PC-3 (cell line): ENCODE data around the gene SSC5D. TPM values are rescaled to one million over a fixed set of nuclear protein-coding genes. Genes with fewer than 3 reads are reported as not detected.

ENCODE experiments used
- ATAC-seq: fragments of 200-7000 bp; cut with Tn5 transposase; 2 replicates; pipeline ENCODE4 v1.9.1; 2020; ENCODE audit warnings: mild to moderate bottlenecking, moderate library complexity
- BruUV-seq: library from RNA; stranded (reverse); fragments of 400-500 nt; replicated peaks from 2 replicates; lab custom pipeline; 2021; lab: Mats Ljungman, UMichigan
- CTCF ChIA-PET: fragments of 300-600 bp; sonication (Branson Sonifier 250); formaldehyde crosslinking; loops from one replicate; lab custom pipeline; 2022; ENCODE audit warnings: antibody characterized with exemption; lab: Charles Lee
- POLR2A ChIA-PET: fragments of 300-600 bp; sonication (Branson Sonifier 250); formaldehyde crosslinking; loops from one replicate; lab custom pipeline; 2022; ENCODE audit warnings: antibody characterized with exemption; ENCODE audit not compliant: unreplicated experiment; lab: Charles Lee
- DNase-seq: peaks from one replicate; pipeline ENCODE4 v3.0.0-alpha.2; 2015
- H2AFZ ChIP-seq: fragments of 300-600 bp; sonication (generic); 2 replicates; pipeline ENCODE4 v1.6.0; 2016; ENCODE audit warnings: antibody characterized with exemption, low read length
- H3F3A ChIP-seq: fragments of 300-600 bp; sonication (generic); one replicate; pipeline ENCODE4 v1.6.0; 2017; ENCODE audit warnings: antibody characterized with exemption, low read length, control low read depth, mild to moderate bottlenecking; ENCODE audit not compliant: unreplicated experiment
- H3K27ac ChIP-seq: fragments of 300-600 bp; sonication (generic); 2 replicates; pipeline ENCODE4 v1.5.1; 2016; ENCODE audit warnings: mild to moderate bottlenecking, low read length
- H3K27me3 ChIP-seq: fragments of 300-600 bp; sonication (generic); 2 replicates; pipeline ENCODE4 v1.6.1; 2016; ENCODE audit warnings: low read length, mixed read lengths
- H3K36me3 ChIP-seq: fragments of 300-600 bp; sonication (generic); 2 replicates; pipeline ENCODE4 v1.6.1; 2016; ENCODE audit warnings: low read depth, mixed run types, low read length, mixed read lengths
- H3K4me1 ChIP-seq: fragments of 300-600 bp; sonication (generic); 2 replicates; pipeline ENCODE4 v1.5.1; 2016; ENCODE audit warnings: low read length; ENCODE audit not compliant: insufficient read depth
- H3K4me2 ChIP-seq: fragments of 300-600 bp; sonication (generic); 2 replicates; pipeline ENCODE4 v1.6.0; 2016; ENCODE audit warnings: low read length
- H3K4me3 ChIP-seq: fragments of 300-600 bp; sonication (generic); 2 replicates; pipeline ENCODE4 v1.5.1; 2016; ENCODE audit warnings: mild to moderate bottlenecking, low read length, mixed read lengths
- H3K79me2 ChIP-seq: fragments of 300-600 bp; sonication (generic); 2 replicates; pipeline ENCODE4 v1.6.1; 2017; ENCODE audit warnings: low read length, mixed read lengths
- H3K9ac ChIP-seq: fragments of 300-600 bp; sonication (generic); 2 replicates; pipeline ENCODE4 v1.6.0; 2016; ENCODE audit warnings: mild to moderate bottlenecking, low read length
- H3K9me2 ChIP-seq: fragments of 300-600 bp; sonication (generic); replicated peaks from 2 replicates; pipeline ENCODE4 v1.6.1; 2016; ENCODE audit warnings: mixed run types, low read length, mixed read lengths
- H3K9me3 ChIP-seq: fragments of 300-600 bp; sonication (generic); 2 replicates; pipeline ENCODE4 v1.6.1; 2016; ENCODE audit warnings: low read length, mixed read lengths
- H4K20me1 ChIP-seq: fragments of 300-600 bp; sonication (generic); 2 replicates; pipeline ENCODE4 v1.6.1; 2016; ENCODE audit warnings: low read length, mixed read lengths
- CTCF ChIP-seq: fragments of 300-600 bp; sonication (generic); conservative IDR thresholded peaks from 2 replicates; pipeline ENCODE4 v1.5.1; 2017; ENCODE audit warnings: antibody characterized with exemption, low read depth, mild to moderate bottlenecking, low read length
- EZH2 ChIP-seq: fragments of 300-600 bp; sonication (generic); IDR thresholded peaks from one replicate; pipeline ENCODE4 v1.6.1; 2017; ENCODE audit warnings: antibody characterized with exemption, mild to moderate bottlenecking, low read length; ENCODE audit not compliant: unreplicated experiment
- EZH2phosphoT487 ChIP-seq: fragments of 300-600 bp; sonication (generic); IDR thresholded peaks from 2 replicates; pipeline ENCODE4 v1.6.1; 2018; ENCODE audit warnings: mild to moderate bottlenecking, antibody characterized with exemption, low read length, borderline replicate concordance
- intact Hi-C: fragments of 100-400 bp; cut with micrococcal nuclease; formaldehyde crosslinking; loops from 2 replicates; pipeline ENCODE4 v1.9.0; 2023
- total RNA-seq: library from RNA; depleted of rRNA; stranded (reverse); fragments of >200 nt; gene quantifications from 2 replicates; pipeline ENCODE4 v1.2.3, GENCODE V29; 2014

The SSC5D gene
- total RNA-seq, 1 experiment from 2014 or later, result not detected

- no peak overlapping the region for H3K9ac ChIP-seq
- peaks cover 55% of the 10 kb centered on the region for H3K27me3 ChIP-seq
- no peak overlapping the region for H2AFZ ChIP-seq
- POLR2A ChIA-PET, result no interaction called here
- no peaks in the 10 kb centered on the region for H3K9me3 ChIP-seq
- BruUV-seq, result no TSS peak
- no peaks in the 10 kb centered on the region for H3F3A ChIP-seq
- no peak for ATAC-seq
- H3K4me2 ChIP-seq, result no peak overlapping the region
- CTCF ChIA-PET, result no interaction called here
- TF ChIP-seq CTCF, result no peak
- no peak for TF ChIP-seq EZH2
- TF ChIP-seq EZH2phosphoT487, result no peak; the same call in 1 of the 2 replicates
- no peaks in the 10 kb centered on the region for H3K9me2 ChIP-seq
- H3K4me1 ChIP-seq, result no peaks in the 10 kb centered on the region
- DNase-seq, result no peak
- H3K27ac ChIP-seq, result no peak overlapping the region
- intact Hi-C loops, result no loop called here
- H4K20me1 ChIP-seq, result no peaks in the 10 kb centered on the region
- H3K79me2 ChIP-seq, result no peaks in the 10 kb centered on the region
- no peaks in the 10 kb centered on the region for H3K36me3 ChIP-seq
- H3K4me3 ChIP-seq, result no peak overlapping the region
Observed at GRCh38 chr19:55443824-55444480, 44.3 kb upstream of the SSC5D start.

DNA sequence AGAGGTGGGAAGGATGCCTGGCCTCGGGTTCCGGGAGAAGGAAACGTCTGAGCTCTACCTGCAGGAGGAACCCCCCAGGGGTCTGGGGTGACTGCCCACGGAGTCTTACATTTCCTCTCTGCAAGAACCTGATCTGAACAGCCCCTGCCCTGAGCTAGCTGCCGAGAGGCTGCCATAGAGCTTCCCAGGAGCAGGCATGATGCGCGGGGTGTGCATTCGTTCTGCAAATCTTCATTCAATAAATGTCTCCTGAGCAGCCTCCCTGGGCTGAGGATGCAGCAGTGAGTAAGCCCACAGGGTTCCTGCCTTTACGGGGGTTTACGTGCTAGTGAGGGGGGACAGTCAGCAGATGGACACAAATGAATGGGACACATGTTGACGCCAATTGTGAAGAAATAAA, 43.6 kb upstream of the SSC5D start:
- H3K4me2 ChIP-seq, result no peak overlapping the region
- intact Hi-C loops, result no loop called here
- H3K9me2 ChIP-seq, result no peaks in the 10 kb centered on the region
- H3K9ac ChIP-seq, result no peak overlapping the region
- DNase-seq (no peak), ATAC-seq (no peak)
- no TSS peak for BruUV-seq
- H3K27ac ChIP-seq, result no peak overlapping the region
- no peaks in the 10 kb centered on the region for H4K20me1 ChIP-seq
- H3K36me3 ChIP-seq, result no peaks in the 10 kb centered on the region
- no peaks in the 10 kb centered on the region for H3K79me2 ChIP-seq
- H3K27me3 ChIP-seq, result peaks cover 55% of the 10 kb centered on the region
- H3K4me1 ChIP-seq, result no peaks in the 10 kb centered on the region
- POLR2A ChIA-PET, result no interaction called here
- CTCF ChIA-PET, result no interaction called here
- no peak overlapping the region for H2AFZ ChIP-seq
- no peaks in the 10 kb centered on the region for H3F3A ChIP-seq
- no peak overlapping the region for H3K4me3 ChIP-seq
- no peaks in the 10 kb centered on the region for H3K9me3 ChIP-seq
- TF ChIP-seq CTCF (no peak), EZH2phosphoT487 (no peak), EZH2 (no peak)

DNA sequence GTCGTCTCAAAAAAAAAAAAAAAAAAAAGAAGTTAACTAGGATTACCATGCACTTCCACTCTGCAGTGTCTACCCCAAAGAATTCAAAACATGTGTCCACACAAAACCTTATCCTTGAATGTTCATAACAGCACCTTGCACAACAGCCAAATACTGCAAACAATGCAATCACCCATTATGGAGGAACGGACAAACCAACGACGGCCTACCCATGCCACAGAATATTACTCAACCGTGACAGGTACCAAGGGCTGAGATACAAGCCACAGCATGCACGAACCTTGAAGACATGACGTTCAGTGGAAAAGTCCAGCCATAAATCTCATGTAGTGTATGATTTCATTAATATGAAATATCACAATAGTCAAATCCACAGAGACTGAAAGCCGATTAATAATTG, 42.2 kb upstream of the SSC5D start:
- no TSS peak for BruUV-seq
- no peak for TF ChIP-seq CTCF
- TF ChIP-seq EZH2phosphoT487, result no peak
- TF ChIP-seq EZH2, result no peak
- no peaks in the 10 kb centered on the region for H3K9me2 ChIP-seq
- no peak overlapping the region for H3K9ac ChIP-seq
- ChIA-PET CTCF (no interaction called here), POLR2A (no interaction called here)
- no peak for ATAC-seq
- H3K4me2 ChIP-seq, result no peak overlapping the region
- H3K4me1 ChIP-seq, result no peaks in the 10 kb centered on the region
- no peaks in the 10 kb centered on the region for H3K79me2 ChIP-seq
- DNase-seq, result no peak
- no peaks in the 10 kb centered on the region for H3K9me3 ChIP-seq
- H3K27me3 ChIP-seq, result peaks cover 54% of the 10 kb centered on the region
- H3K27ac ChIP-seq, result no peak overlapping the region
- H2AFZ ChIP-seq, result no peak overlapping the region
- no peaks in the 10 kb centered on the region for H3K36me3 ChIP-seq
- H3F3A ChIP-seq, result no peaks in the 10 kb centered on the region
- no peaks in the 10 kb centered on the region for H4K20me1 ChIP-seq
- no peak overlapping the region for H3K4me3 ChIP-seq
- intact Hi-C loops, result no loop called here
